ENCODE data around the gene PTPN6. TPM values are rescaled to one million over a fixed set of nuclear protein-coding genes. Genes with fewer than 3 reads are reported as not detected.

Gene PTPN6
- total and polyA plus RNA-seq, 2 of the 8 experiments (the other 6 are each of a cell fraction or from before 2014, with no cell fraction given): 16.3 to 28.4 TPM

GRCh38 chr12:6927379-6928021 is 23.7 kb upstream of the PTPN6 start, which contains the start of gene ATN1 (continued):
- TF ChIP-seq HDAC2 (IDR thresholded peaks at IDR 0.05; ENCODE audit: borderline replicate concordance in 1 of 2, low read depth in 2 of 2, low read length in 2 of 2) (peak; percentile 57 to 72; a peak in 2 of 4 replicates), CREB1 (IDR thresholded peaks at IDR 0.05) (0 out of 2 replicates have a peak, but pooled peaks have one; percentile 31), TAF7 (optimal IDR thresholded peaks at IDR 0.05; ENCODE audit: borderline replicate concordance, low read depth, low read length) (peak; percentile 62), SUZ12 (IDR thresholded peaks at IDR 0.05; ENCODE audit: low read length) (peak; percentile 58; the same call in 1 of the 2 replicates), USF2 (IDR thresholded peaks at IDR 0.05; ENCODE audit: low read length) (no peak), CHD2 (IDR thresholded peaks at IDR 0.05; ENCODE audit: low read length) (peak; percentile 70), POU5F1 (IDR thresholded peaks at IDR 0.05; ENCODE audit: low read depth, low read length) (no peak), RNF2 (IDR thresholded peaks at IDR 0.05; ENCODE audit: borderline replicate concordance, low read depth, low read length, missing control alignments, poor library complexity, severe bottlenecking) (no peak), PHF8 (conservative IDR thresholded peaks at IDR 0.05; ENCODE audit: low read depth, low read length) (peak; percentile 22; the same call in 1 of the 2 replicates), TEAD4 (IDR thresholded peaks at IDR 0.05; ENCODE audit: low read depth, low read length) (0 out of 2 replicates have a peak, but pooled peaks have one; percentile 3), RFX5 (IDR thresholded peaks at IDR 0.05; ENCODE audit: borderline replicate concordance, low read depth, low read length) (no peak), KDM1A (IDR thresholded peaks at IDR 0.05; ENCODE audit: borderline replicate concordance, low read length) (no peak), EP300 (IDR thresholded peaks at IDR 0.05; ENCODE audit: borderline replicate concordance in 1 of 2, low read depth in 2 of 2, low read length in 2 of 2) (peak in 1 of 2 experiments; percentile 62; a peak in 1 of 3 replicates), CTBP2 (IDR thresholded peaks at IDR 0.05; ENCODE audit: borderline replicate concordance, insufficient read depth, insufficient read length, low read length) (peak; percentile 98), NANOG (IDR thresholded peaks at IDR 0.05; ENCODE audit: insufficient read depth, low read depth, low read length, poor library complexity, severe bottlenecking) (peak; percentile 26), SRF (IDR thresholded peaks at IDR 0.05; ENCODE audit: low read depth, low read length) (no peak)
